ENCODE results near the gene MON1A.

MON1A gene

GRCh38 chr3:49871531-49872153 is 58.0 kb downstream of the MON1A start:
- no peak for DNase-seq (ENCODE audit: low read depth in 1 of 2, low spot score in 1 of 2)
- Histone ChIP-seq H3K27ac (replicated peaks) (no peak overlapping the region), H3K4me3 (replicated peaks; ENCODE audit: insufficient read depth, low read length) (no peak overlapping the region), H3K27me3 (ENCODE audit: insufficient read depth, poor library complexity, severe bottlenecking) (peaks cover 13% of the 10 kb centered on the region)
- TF ChIP-seq REST (IDR thresholded peaks at IDR 0.05; ENCODE audit: insufficient replicate concordance, low read depth) = no peak
- TF ChIP-seq GABPA (IDR thresholded peaks at IDR 0.05; ENCODE audit: low read depth) = no peak
- TF ChIP-seq POLR2AphosphoS5 (IDR thresholded peaks at IDR 0.05; ENCODE audit: low read depth) = no peak
- no peak for TF ChIP-seq CTCF (IDR thresholded peaks at IDR 0.05; ENCODE audit: insufficient read depth, low read length)
- TF ChIP-seq SPI1 (IDR thresholded peaks at IDR 0.05; ENCODE audit: borderline replicate concordance, low read depth) = no peak

- DNase-seq (ENCODE audit: low read depth in 1 of 2, low spot score in 1 of 2) = peak in 1 of 2 experiments; percentile 46
- TF ChIP-seq SPI1 (IDR thresholded peaks at IDR 0.05; ENCODE audit: borderline replicate concordance, low read depth) (peak; percentile 74), REST (IDR thresholded peaks at IDR 0.05; ENCODE audit: insufficient replicate concordance, low read depth) (no peak)
- Histone ChIP-seq H3K27ac (replicated peaks) (no peak within 1 kb of the TSS), H3K4me3 (replicated peaks; ENCODE audit: insufficient read depth, low read length) (peak within 1 kb of the TSS; percentile 22), H3K27me3 (ENCODE audit: insufficient read depth, poor library complexity, severe bottlenecking) (peaks cover 17% of the 10 kb centered on the region)
These were observed 60.0 kb downstream of the MON1A start, which contains the start of gene CAMKV for GRCh38 chr3:49869525-49870126. Gene CAMKV (minus strand): TSS chr3:49869906. CDS start chr3:49862388, 7,518 bp downstream.

GRCh38 chr3:49868862-49869466 is 60.6 kb downstream of the MON1A start:
- Histone ChIP-seq H3K27me3 (ENCODE audit: insufficient read depth, poor library complexity, severe bottlenecking) (peaks cover 18% of the 10 kb centered on the region), H3K4me3 (replicated peaks; ENCODE audit: insufficient read depth, low read length) (peak overlapping the region; percentile 22), H3K27ac (replicated peaks) (no peak overlapping the region)
- no peak for TF ChIP-seq SPI1 (IDR thresholded peaks at IDR 0.05; ENCODE audit: borderline replicate concordance, low read depth)
- TF ChIP-seq GABPA (IDR thresholded peaks at IDR 0.05; ENCODE audit: low read depth) = no peak
- no peak for TF ChIP-seq CTCF (IDR thresholded peaks at IDR 0.05; ENCODE audit: insufficient read depth, low read length)
- TF ChIP-seq REST (IDR thresholded peaks at IDR 0.05; ENCODE audit: insufficient replicate concordance, low read depth) = no peak
- no peak for TF ChIP-seq POLR2AphosphoS5 (IDR thresholded peaks at IDR 0.05; ENCODE audit: low read depth)
- no peak for DNase-seq (ENCODE audit: low read depth in 1 of 2, low spot score in 1 of 2)
